Esophagus muscularis mucosa (tissue), 4 donors: ENCODE measurements around the gene C1S. TPM values are rescaled to one million over a fixed set of nuclear protein-coding genes. Genes with fewer than 3 reads are reported as not detected.

Source experiments
- DNase-seq: peaks from one replicate; pipeline ENCODE4 v3.0.0-alpha.2; 2017; ENCODE audit errors: extremely low spot score
- H3K27ac ChIP-seq, 4 donors: fragments of 200-600 bp; sonication (generic); replicated peaks in 1 of 4; 1 replicate in 3 of 4; 2 replicates in 1 of 4; pipeline ENCODE4 v1.5.1; 2016 to 2019; ENCODE audit warnings: mild to moderate bottlenecking in 1 of 4
- H3K27me3 ChIP-seq, 4 donors: fragments of 200-600 bp; sonication (generic); one replicate each; pipeline versions ENCODE4 v1.5.1 to v1.6.0; 2016 to 2019
- H3K36me3 ChIP-seq, 4 donors: fragments of 200-600 bp; sonication (generic); one replicate each; pipeline ENCODE4 v1.5.1; 2016 to 2019
- H3K4me1 ChIP-seq, 4 donors: fragments of 200-600 bp; sonication (generic); one replicate each; pipeline ENCODE4 v1.5.1; 2016 to 2019
- H3K4me3 ChIP-seq, 4 donors: fragments of 200-600 bp; sonication (generic); 1 replicate in 2 of 4; 2 replicates in 2 of 4; pipeline ENCODE4 v1.5.1; 2016 to 2019; ENCODE audit warnings: mild to moderate bottlenecking in 4 of 4, moderate library complexity in 1 of 4
- H3K9me3 ChIP-seq, 4 donors: fragments of 200-600 bp; sonication (generic); 1 replicate in 3 of 4; 2 replicates in 1 of 4; pipeline ENCODE4 v1.5.1; 2016 to 2019
- EP300 ChIP-seq: sonication (generic); formaldehyde crosslinking; IDR thresholded peaks from one replicate; pipeline ENCODE4 v1.6.1; 2017; ENCODE audit warnings: antibody characterized with exemption
- POLR2A ChIP-seq: fragments of 450-650 bp; IDR thresholded peaks from one replicate; pipeline ENCODE4 v1.6.1; 2017; ENCODE audit warnings: antibody characterized with exemption, moderate library complexity, mild to moderate bottlenecking, low read depth
- POLR2AphosphoS5 ChIP-seq, 2 donors: sonication (generic); formaldehyde crosslinking; IDR thresholded peaks; one replicate each; pipeline ENCODE4 v1.6.1; 2017; ENCODE audit warnings: antibody characterized with exemption in 2 of 2
- whole genome bisulfite sequencing: methylation state at CpG from one replicate; pipeline ENCODE4 v1.1.5; 2018; 5-methylcytosine and 5-hydroxymethylcytosine counted together
- intact Hi-C: fragments of 100-400 bp; cut with DNase I; formaldehyde crosslinking; loops from one replicate; pipeline ENCODE4 v1.15.1; 2023
- total RNA-seq, 4 donors: library from RNA; depleted of rRNA; stranded (reverse); fragments of >200 nt; gene quantifications; one replicate each; pipeline versions ENCODE4 v1.1.0 to v1.2.1, GENCODE V29; 2016
- TF ChIP-seq, protein P1 (sequence below), 3 experiments: fragments of 200-600 bp in 2 of 3; fragments of 450-650 bp in 1 of 3; sonication (generic) in 2 of 3; IDR thresholded peaks; one replicate each; pipeline ENCODE4 v1.5.1; 2017 to 2019; ENCODE audit warnings: antibody characterized with exemption in 3 of 3, mild to moderate bottlenecking in 2 of 3, moderate library complexity in 1 of 3

Gene C1S
- total RNA-seq, 4 donors from 2014 or later: 454 to 549 (median 512) TPM

DNA sequence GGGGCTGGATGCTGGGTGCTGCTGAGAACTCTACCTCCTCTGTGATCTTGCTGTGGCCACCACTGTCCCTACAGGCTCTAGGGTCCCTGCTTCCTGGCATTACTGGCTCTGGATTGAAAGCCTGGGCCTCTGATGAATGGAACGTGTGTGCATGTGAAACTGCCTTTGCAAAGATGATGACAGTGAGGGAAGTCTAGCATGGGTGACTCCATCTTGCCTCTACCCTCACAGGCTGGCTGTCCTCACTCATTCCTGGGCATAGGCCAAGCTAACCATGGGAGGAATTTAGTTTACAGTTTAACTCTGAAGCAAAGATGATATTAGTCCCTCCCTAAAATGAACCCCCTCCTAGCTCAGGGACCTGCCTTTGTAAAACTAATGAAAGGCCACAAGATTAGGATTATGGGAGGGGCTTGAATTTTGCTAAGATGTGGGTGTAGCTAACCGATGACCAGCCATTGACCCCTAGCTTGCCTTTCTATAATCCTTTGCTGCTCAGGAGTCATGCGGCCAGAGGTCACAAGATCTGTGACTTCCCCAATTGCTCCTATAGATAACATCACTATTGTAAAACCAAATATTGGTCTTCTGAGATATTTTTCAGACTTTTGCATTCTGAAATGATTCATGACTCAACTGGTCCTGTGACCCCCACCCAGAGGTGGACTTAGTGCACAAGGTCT, 2.2 kb upstream of the C1S start:
- no peaks in the 10 kb centered on the region for H3K9me3 ChIP-seq
- 40% methylated on average over 2 of the region's 3 CpGs for WGBS
- no peak for DNase-seq

DNA sequence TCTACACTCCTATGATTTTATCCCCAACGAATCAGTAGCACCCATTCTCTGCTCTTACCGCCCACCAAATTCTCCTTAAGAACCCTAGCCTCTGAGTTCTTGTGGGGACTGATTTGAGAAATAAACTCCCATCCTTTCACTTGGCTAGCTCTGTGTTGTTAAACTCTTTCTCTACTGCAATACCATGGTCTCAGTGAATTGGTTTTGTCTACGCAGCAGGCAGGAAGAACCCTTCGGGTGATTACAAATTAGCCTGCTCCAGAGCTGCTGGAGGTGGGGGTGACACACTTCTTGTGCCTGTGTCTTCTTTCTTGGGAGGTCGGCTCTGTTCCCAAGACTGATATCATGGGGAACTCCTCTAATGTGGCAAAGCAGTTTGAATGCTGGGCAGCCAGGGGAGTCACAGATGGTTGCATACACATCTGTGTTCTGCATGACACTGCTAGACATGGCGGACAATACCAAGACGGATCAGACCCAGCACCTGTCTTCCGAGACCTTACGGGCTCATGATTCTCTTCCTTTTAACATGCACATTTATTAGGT, 1.6 kb upstream of the C1S start:
- H3K4me3 ChIP-seq: no peak overlapping the region
- TF ChIP-seq, protein P1, sequence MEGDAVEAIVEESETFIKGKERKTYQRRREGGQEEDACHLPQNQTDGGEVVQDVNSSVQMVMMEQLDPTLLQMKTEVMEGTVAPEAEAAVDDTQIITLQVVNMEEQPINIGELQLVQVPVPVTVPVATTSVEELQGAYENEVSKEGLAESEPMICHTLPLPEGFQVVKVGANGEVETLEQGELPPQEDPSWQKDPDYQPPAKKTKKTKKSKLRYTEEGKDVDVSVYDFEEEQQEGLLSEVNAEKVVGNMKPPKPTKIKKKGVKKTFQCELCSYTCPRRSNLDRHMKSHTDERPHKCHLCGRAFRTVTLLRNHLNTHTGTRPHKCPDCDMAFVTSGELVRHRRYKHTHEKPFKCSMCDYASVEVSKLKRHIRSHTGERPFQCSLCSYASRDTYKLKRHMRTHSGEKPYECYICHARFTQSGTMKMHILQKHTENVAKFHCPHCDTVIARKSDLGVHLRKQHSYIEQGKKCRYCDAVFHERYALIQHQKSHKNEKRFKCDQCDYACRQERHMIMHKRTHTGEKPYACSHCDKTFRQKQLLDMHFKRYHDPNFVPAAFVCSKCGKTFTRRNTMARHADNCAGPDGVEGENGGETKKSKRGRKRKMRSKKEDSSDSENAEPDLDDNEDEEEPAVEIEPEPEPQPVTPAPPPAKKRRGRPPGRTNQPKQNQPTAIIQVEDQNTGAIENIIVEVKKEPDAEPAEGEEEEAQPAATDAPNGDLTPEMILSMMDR (IDR thresholded peaks at IDR 0.05): no peak
- TF ChIP-seq POLR2A (no peak), POLR2AphosphoS5 (IDR thresholded peaks at IDR 0.05) (no peak), EP300 (no peak)
- intact Hi-C loops: no loop called here
- H3K36me3 ChIP-seq: peaks cover 0 to 14% (median 3%) of the 10 kb centered on the region in 4 donors
- DNase-seq: no peak
- 90% methylated on average over 9 of the region's 9 CpGs for WGBS
- H3K9me3 ChIP-seq: no peaks in the 10 kb centered on the region
- H3K27me3 ChIP-seq: no peaks in the 10 kb centered on the region
- H3K27ac ChIP-seq: no peak overlapping the region
- H3K4me1 ChIP-seq: peaks cover 14 to 63% (median 51%) of the 10 kb centered on the region in 4 donors

More for the DNA sequence above, 2.2 kb upstream of the C1S start:
- Histone ChIP-seq H3K36me3 (peaks cover 0 to 8% (median 0%) of the 10 kb centered on the region in 4 donors), H3K4me1 (peaks cover 14 to 57% (median 44%) of the 10 kb centered on the region in 4 donors), H3K27me3 (no peaks in the 10 kb centered on the region), H3K4me3 (no peak overlapping the region), H3K27ac (no peak overlapping the region)
- TF ChIP-seq POLR2AphosphoS5 (IDR thresholded peaks at IDR 0.05): no peak
- TF ChIP-seq POLR2A: no peak
- TF ChIP-seq EP300: no peak
- TF ChIP-seq, protein P1 (IDR thresholded peaks at IDR 0.05): no peak
- intact Hi-C loops: no loop called here

DNA sequence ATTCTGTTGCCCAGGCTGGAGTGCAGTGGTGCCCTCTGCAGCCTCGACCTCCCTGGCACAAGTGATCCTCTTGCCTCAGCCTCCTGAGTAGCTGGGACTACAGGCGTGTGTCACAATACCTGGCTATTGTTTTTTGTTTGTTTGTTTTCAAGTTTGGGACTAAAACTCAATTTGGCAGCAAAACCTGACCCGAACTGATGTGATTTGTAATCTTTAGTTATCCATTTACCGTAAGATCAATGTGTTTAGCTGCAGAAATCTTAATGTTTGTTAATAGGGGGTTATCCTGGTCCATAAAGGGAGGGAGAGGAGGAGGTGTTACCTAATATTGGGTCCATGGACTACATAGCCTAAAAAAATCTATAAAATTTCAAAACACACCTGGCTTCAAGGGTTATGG, 738 bp upstream of the C1S start:
- 86% methylated on average over 4 of the region's 4 CpGs for WGBS
- peaks cover 14 to 71% (median 57%) of the 10 kb centered on the region in 4 donors for H3K4me1 ChIP-seq
- H3K4me3 ChIP-seq: no peak overlapping the region
- intact Hi-C loops: loop anchor here (1.0 kb wide), 2 partner anchors 33 to 50 kb away; partner anchors contain the start of genes C1R and C1RL
- TF ChIP-seq POLR2AphosphoS5 (IDR thresholded peaks at IDR 0.05) (no peak), POLR2A (no peak), EP300 (no peak)
- TF ChIP-seq, protein P1 (IDR thresholded peaks at IDR 0.05): no peak
- peaks cover 0 to 22% (median 6%) of the 10 kb centered on the region in 4 donors for H3K36me3 ChIP-seq
- H3K9me3 ChIP-seq: no peaks in the 10 kb centered on the region
- peak overlapping the region; percentile 79 to 89 (median 82) for H3K27ac ChIP-seq
- H3K27me3 ChIP-seq: no peaks in the 10 kb centered on the region
- DNase-seq: no peak

DNA sequence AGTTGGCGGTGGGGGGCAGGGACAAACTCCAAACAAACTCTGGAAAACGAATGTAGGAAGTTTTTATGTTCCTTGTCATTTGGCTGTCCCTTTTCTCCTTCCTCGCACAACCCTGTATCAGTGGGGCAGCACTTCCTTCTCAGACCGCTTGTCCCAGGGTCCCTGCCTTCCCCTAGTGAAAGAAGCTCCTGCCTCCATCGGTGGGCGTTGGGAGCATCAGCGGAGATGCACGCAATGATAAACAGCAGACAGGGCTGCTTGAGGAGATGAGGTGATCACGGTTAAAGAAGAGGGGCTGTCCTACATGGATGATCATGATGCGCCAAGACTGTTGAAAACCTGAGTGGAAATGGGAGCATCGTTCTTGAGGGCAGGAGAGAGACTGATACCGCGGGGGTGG, 620 bp downstream of the C1S start:
- Histone ChIP-seq H3K36me3 (peaks cover 5 to 36% (median 15%) of the 10 kb centered on the region in 4 donors), H3K27me3 (no peaks in the 10 kb centered on the region), H3K4me1 (peaks cover 14 to 74% (median 65%) of the 10 kb centered on the region in 4 donors), H3K27ac (peak overlapping the region; percentile 79 to 89 (median 82)), H3K9me3 (no peaks in the 10 kb centered on the region), H3K4me3 (peak overlapping the region; percentile 44 to 68 (median 54))
- WGBS: 60% methylated on average over 13 of the region's 13 CpGs
- DNase-seq: no peak
- TF ChIP-seq, protein P1 (IDR thresholded peaks at IDR 0.05): no peak
- TF ChIP-seq POLR2AphosphoS5 (IDR thresholded peaks at IDR 0.05) (no peak), EP300 (no peak), POLR2A (no peak)
- intact Hi-C loops: no loop called here
